ENCODE data around the gene C1orf226. TPM values are rescaled to one million over a fixed set of nuclear protein-coding genes. Genes with fewer than 3 reads are reported as not detected.
"Not testable (repeated sequence)": the region's sequence is repeated elsewhere in the genome, so short reads cannot be mapped to it uniquely, and the experiment has no call there.

The C1orf226 gene
- total RNA-seq, 1 donor = 0.86 TPM

GRCh38 chr1:162421258-162422164 lies 40.0 kb downstream of the C1orf226 start:
- no peak overlapping the region for H3K4me3 ChIP-seq (ENCODE audit: low read depth, low read length)
- TF ChIP-seq CTCF (IDR thresholded peaks at IDR 0.05; ENCODE audit: insufficient read depth, low read depth, low read length) = no peak
- DNase-seq (ENCODE audit: low read depth) = no peak

DNA sequence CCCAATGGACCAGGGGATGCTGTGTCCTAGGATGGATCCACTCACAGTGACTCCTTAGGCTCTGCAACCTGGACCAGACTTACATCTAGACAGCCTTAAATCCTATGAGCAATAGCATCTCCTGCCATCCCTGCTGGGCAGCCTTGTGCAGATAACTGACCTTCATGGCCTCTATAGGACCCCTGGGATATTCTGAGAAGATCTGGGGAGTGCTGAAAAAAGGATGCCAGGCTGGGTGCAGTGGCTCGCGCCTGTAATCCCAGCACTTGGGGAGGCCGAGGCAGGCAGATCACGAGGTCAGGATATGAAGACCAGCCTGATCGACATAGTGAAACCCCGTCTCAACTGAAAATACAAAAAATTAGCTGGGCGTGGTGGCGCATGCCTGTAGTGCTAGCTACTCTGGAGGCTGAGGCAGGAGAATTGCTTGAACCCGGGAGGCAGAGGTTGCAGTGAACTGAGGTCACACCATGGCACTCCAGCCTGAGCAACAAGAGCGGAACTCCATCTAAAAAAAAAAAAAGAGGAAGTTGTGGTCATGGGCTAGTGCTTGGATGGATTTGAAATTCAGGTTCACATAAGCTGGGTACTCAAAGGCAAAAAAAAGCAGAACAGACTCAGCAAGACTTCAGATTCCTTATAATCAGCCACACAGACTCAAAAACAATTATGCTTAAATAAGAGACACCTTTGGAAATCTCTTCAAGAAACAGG lies 41.3 kb downstream of the C1orf226 start:
- DNase-seq (ENCODE audit: low read depth) = no peak
- TF ChIP-seq CTCF (IDR thresholded peaks at IDR 0.05; ENCODE audit: insufficient read depth, low read depth, low read length) = no peak
- H3K4me3 ChIP-seq (ENCODE audit: low read depth, low read length) = no peak overlapping the region

DNA sequence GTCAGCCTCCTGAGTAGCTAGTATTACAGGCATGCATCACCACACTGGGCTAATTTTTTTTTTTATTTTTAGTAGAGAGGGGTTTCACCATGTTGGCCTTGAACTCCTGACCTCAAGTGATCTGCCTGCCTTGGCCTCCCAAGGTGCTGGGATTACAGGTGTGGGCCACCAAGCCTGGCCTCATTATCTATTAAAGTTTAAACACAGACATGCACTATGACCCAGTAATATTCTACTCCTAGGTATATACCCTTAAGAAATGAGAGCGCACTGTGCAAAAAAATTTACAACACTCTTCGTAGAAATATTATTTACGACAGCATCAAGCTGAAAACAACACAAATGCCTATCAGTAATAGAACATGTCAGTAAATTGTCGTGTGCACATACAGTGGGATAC lies 49.1 kb downstream of the C1orf226 start:
- no peak for DNase-seq (ENCODE audit: low read depth)

DNA sequence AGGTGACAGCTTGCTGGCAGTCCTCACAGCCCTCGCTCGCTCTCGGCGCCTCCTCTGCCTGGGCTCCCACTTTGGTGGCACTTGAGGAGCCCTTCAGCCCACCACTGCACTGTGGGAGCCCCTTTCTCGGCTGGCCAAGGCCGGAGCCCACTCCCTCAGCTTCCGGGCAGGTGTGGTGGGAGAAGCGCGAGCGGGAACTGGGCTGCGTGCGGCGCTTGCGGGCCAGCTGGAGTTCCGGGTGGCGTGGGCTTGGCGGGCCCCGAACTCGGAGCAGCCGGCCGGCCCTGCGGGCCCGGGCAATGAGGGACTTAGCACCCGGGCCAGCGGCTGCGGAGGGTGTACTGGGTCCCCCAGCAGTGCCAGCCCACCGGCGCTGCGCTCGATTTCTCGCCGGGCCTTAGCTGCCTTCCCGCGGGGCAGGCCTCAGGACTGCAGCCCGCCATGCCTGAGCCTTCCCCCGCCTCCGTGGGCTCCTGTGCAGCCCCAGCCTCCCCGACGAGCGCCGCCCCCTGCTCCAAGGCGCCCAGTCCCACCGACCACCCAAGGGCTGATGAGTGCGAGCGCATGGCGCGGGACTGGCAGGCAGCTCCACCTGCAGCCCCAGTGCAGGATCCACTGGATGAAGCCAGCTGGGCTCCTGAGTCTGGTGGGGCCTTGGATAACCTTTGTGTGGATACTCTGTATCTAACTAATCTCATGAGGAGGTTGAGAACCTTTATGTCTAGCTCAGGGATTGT lies 51.6 kb downstream of the C1orf226 start:
- DNase-seq (ENCODE audit: low read depth); H3K4me3 ChIP-seq (ENCODE audit: low read depth, low read length): not testable (repeated sequence)

More for the DNA sequence above, 49.1 kb downstream of the C1orf226 start:
- H3K4me3 ChIP-seq (ENCODE audit: low read depth, low read length) = no peak overlapping the region
- no peak for TF ChIP-seq CTCF (IDR thresholded peaks at IDR 0.05; ENCODE audit: insufficient read depth, low read depth, low read length)

Small RNAs within 50 kb of the gene (small RNA-seq; reads per million reads assigned to genes)
- gene MIR556 = not detected
- gene RNA5SP61 = not detected

Other genes with a start within 250 kb of the C1orf226 start
- not detected in 2 replicates for gene SPATA46, start 4.9 kb upstream of the C1orf226 start, total RNA-seq
- gene SH2D1B, start 30.4 kb downstream of the C1orf226 start, total RNA-seq = not detected in 2 replicates
- 69.9 and 139 TPM in 2 replicates for gene UHMK1, start 116.1 kb downstream of the C1orf226 start, total RNA-seq
- gene UAP1, start 180.0 kb downstream of the C1orf226 start, total RNA-seq = 93.1 and 108 TPM in 2 replicates

Measured in fibroblast of villous mesenchyme (primary cell).